ENCODE measurements around the gene STK35. TPM values are rescaled to one million over a fixed set of nuclear protein-coding genes. Genes with fewer than 3 reads are reported as not detected.
A peak's percentile ranks its signal among the peaks of the same experiment; 100 is the strongest.
"Not testable (repeated sequence)": the region's sequence is repeated elsewhere in the genome, so short reads cannot be mapped to it uniquely, and the experiment has no call there.

The STK35 gene
- total and polyA plus RNA-seq, 8 donors = 3.5 to 10.7 (median 5.6) TPM

GRCh38 chr20:2176946-2177345 is 75.3 kb downstream of the STK35 start:
- H3K4me1 ChIP-seq = no peaks in the 10 kb centered on the region
- DNase-seq (no peak), FAIRE-seq (no peak), ATAC-seq (no peak)
- intact Hi-C loops (cut with DNase I) = no loop called here
- H3K27ac ChIP-seq = no peak overlapping the region
- WGBS, 2 donors = 74 to 78% methylated on average over 9 of the region's 9 CpGs
- H3K36me3 ChIP-seq = no peaks in the 10 kb centered on the region
- no peaks in the 10 kb centered on the region for H3K9me3 ChIP-seq
- TF ChIP-seq, protein P1, sequence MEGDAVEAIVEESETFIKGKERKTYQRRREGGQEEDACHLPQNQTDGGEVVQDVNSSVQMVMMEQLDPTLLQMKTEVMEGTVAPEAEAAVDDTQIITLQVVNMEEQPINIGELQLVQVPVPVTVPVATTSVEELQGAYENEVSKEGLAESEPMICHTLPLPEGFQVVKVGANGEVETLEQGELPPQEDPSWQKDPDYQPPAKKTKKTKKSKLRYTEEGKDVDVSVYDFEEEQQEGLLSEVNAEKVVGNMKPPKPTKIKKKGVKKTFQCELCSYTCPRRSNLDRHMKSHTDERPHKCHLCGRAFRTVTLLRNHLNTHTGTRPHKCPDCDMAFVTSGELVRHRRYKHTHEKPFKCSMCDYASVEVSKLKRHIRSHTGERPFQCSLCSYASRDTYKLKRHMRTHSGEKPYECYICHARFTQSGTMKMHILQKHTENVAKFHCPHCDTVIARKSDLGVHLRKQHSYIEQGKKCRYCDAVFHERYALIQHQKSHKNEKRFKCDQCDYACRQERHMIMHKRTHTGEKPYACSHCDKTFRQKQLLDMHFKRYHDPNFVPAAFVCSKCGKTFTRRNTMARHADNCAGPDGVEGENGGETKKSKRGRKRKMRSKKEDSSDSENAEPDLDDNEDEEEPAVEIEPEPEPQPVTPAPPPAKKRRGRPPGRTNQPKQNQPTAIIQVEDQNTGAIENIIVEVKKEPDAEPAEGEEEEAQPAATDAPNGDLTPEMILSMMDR (IDR thresholded peaks at IDR 0.05) = no peak
- H3K4me3 ChIP-seq = no peak overlapping the region
- no peaks in the 10 kb centered on the region for H3K27me3 ChIP-seq

DNA sequence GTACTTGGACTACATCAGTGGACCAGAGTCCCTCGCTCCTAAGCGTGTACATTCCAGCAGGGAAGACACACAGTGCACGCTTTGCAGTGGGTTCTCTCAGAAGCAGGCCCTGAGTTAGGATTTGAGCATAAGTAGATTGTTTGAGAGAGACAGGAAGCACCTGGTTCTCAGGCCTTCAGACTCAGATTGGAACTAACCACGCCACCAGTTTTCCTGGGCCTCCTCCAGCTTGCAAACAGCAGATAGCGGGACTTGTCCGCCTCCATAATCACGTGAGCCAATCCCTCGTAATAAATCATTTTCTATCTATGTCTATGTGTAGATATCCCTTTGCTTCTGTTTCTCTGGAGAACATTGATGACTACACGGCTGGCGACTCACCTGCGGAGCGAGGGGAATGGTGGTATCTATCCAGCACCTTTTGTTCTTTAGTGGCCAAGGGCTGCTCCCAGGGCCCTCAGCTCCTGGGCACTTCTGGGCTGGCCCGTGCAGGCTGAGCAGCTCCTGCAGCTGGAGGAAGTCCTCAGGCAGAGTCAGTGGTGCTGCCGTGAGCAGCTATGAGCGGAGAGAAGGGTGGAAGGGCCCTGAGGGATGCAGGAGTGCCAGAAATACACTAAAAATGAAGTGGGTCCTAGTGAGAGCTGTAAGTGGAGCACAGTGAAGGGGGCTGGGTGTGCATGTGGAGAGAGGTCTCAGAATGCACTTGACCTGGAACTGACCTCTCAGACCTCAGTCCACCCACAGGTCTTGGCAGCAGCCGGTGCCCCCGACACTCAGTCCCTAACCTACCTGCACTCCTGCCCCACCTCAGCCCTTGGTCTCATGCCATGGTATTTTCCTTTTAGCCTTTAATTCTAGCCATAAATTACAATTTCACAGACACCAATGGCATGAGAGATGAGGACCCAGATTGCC is 76.9 kb downstream of the STK35 start:
- WGBS, 2 donors = 50 to 56% methylated on average over 17 of the region's 17 CpGs
- ATAC-seq = peak in 1 of 4 donors; percentile 56

GRCh38 chr20:2179233-2179580 is 77.6 kb downstream of the STK35 start:
- no peak for ATAC-seq
- WGBS, 2 donors = 68 to 77% methylated on average over 11 of the region's 11 CpGs
- no peak for DNase-seq
- no peaks in the 10 kb centered on the region for H3K9me3 ChIP-seq
- no peaks in the 10 kb centered on the region for H3K4me1 ChIP-seq
- TF ChIP-seq, protein P1 (IDR thresholded peaks at IDR 0.05) = no peak
- no peak for FAIRE-seq
- H3K27me3 ChIP-seq = no peaks in the 10 kb centered on the region
- no peak overlapping the region for H3K4me3 ChIP-seq
- no peaks in the 10 kb centered on the region for H3K36me3 ChIP-seq
- intact Hi-C loops (cut with DNase I) = no loop called here
- H3K27ac ChIP-seq = no peak overlapping the region

More for the DNA sequence above, 76.9 kb downstream of the STK35 start:
- H3K27me3 ChIP-seq = no peaks in the 10 kb centered on the region
- no peaks in the 10 kb centered on the region for H3K36me3 ChIP-seq
- TF ChIP-seq, protein P1 (IDR thresholded peaks at IDR 0.05) = no peak
- no peaks in the 10 kb centered on the region for H3K4me1 ChIP-seq
- H3K9me3 ChIP-seq = no peaks in the 10 kb centered on the region
- intact Hi-C loops (cut with DNase I) = no loop called here
- FAIRE-seq (no peak), DNase-seq (no peak)
- H3K27ac ChIP-seq = no peak overlapping the region
- no peak overlapping the region for H3K4me3 ChIP-seq

DNA sequence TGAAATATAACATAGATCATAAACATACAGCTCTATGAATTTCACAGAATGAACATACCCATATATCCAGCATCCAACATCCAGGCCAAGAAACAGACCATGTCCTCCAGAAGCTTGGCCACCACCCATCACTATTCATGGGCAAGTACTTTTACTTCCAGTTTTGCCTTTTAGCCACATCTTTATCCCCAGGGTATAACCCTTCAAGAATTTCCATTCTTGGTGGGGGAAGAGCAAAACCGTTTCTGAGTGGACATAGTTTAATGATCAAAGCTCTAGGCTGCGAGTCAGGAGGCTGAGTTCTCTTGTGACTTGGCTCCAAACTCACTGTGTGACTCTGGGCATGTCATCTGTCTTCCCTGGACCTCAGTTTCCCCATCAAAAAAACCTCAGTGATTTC is 78.3 kb downstream of the STK35 start:
- Histone ChIP-seq H3K4me1 (no peaks in the 10 kb centered on the region), H3K27ac (no peak overlapping the region), H3K36me3 (no peaks in the 10 kb centered on the region), H3K4me3 (no peak overlapping the region), H3K27me3 (no peaks in the 10 kb centered on the region), H3K9me3 (no peaks in the 10 kb centered on the region)
- TF ChIP-seq, protein P1 (IDR thresholded peaks at IDR 0.05) = no peak
- ATAC-seq (no peak), FAIRE-seq (no peak), DNase-seq (no peak)
- intact Hi-C loops (cut with DNase I) = no loop called here
- WGBS, 2 donors = 56 to 59% methylated on average over 2 of the region's 2 CpGs

- H3K27me3 ChIP-seq = no peaks in the 10 kb centered on the region
- intact Hi-C loops (cut with DNase I) = no loop called here
- TF ChIP-seq, protein P1 (IDR thresholded peaks at IDR 0.05) = no peak
- H3K9me3 ChIP-seq = no peaks in the 10 kb centered on the region
- no peak for DNase-seq
- ATAC-seq = no peak
- no peaks in the 10 kb centered on the region for H3K4me1 ChIP-seq
- 61 to 79% methylated on average over 3 of the region's 3 CpGs for WGBS, 2 donors
- H3K4me3 ChIP-seq = no peak overlapping the region
- no peak for FAIRE-seq
- no peaks in the 10 kb centered on the region for H3K36me3 ChIP-seq
- no peak overlapping the region for H3K27ac ChIP-seq
These were observed 81.8 kb downstream of the STK35 start for GRCh38 chr20:2183381-2183780.

DNA sequence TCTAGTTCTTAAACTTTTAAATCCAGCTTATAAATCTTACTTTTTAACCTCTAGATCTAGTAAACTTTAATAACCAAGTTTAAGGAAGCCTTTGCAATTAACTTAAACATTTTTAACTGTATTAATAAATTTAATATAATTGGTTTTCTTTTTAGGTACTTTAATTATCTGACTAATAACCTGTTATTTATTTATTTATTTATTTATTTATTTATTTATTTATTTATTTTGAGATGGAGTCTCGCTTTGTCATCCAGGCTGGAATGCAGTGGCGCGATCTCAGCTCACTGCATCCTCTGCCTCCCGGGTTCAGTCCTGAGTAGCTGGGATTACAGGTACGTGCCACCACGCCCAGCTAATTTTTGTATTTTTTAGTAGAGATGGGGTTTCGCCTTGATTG is 83.3 kb downstream of the STK35 start:
- H3K36me3 ChIP-seq; ATAC-seq; intact Hi-C loops (cut with DNase I); H3K9me3 ChIP-seq; H3K4me1 ChIP-seq; H3K4me3 ChIP-seq; H3K27me3 ChIP-seq; H3K27ac ChIP-seq; DNase-seq: not testable (repeated sequence)
- FAIRE-seq = peak; percentile 63
- WGBS, 2 donors = 93 to 97% methylated on average over 7 of the region's 7 CpGs

Data from pancreas (tissue), 10 donors.